Astrocyte of the spinal cord (primary cell): ENCODE data around the gene IL15.

Experiments
- DNase-seq: peaks from one replicate; pipeline ENCODE4 v3.0.0; 2011; ENCODE audit warnings: low read depth, low spot score
- H3K4me3 ChIP-seq: 2 replicates; pipeline ENCODE4 v1.5.1; 2011; ENCODE audit warnings: low read depth, mild to moderate bottlenecking, low read length, moderate library complexity
- CTCF ChIP-seq: IDR thresholded peaks from 2 replicates; pipeline ENCODE4 v1.5.1; 2012; ENCODE audit warnings: low read depth, mild to moderate bottlenecking, low read length, inconsistent platforms
- in situ Hi-C: cut with HindIII; loops from 2 replicates; pipeline ENCODE4 v1.10.0; 2017; ENCODE audit warnings: low sequenced_read_pairs

Gene IL15

GRCh38 chr4:141643557-141643956 lies 7.2 kb downstream of the IL15 start:
- in situ Hi-C loops: no loop called here
- peak; percentile 70 for DNase-seq
- no peak for TF ChIP-seq CTCF
- H3K4me3 ChIP-seq: no peak overlapping the region

GRCh38 chr4:141645611-141646340 lies 9.4 kb downstream of the IL15 start:
- in situ Hi-C loops: no loop called here
- H3K4me3 ChIP-seq: no peak overlapping the region
- TF ChIP-seq CTCF: no peak
- peak; percentile 84 for DNase-seq

- H3K4me3 ChIP-seq: no peak overlapping the region
- TF ChIP-seq CTCF: no peak
- in situ Hi-C loops: no loop called here
- DNase-seq: no peak
Observed at GRCh38 chr4:141646969-141647368, 10.6 kb downstream of the IL15 start.

GRCh38 chr4:141647966-141648365 lies 11.6 kb downstream of the IL15 start:
- in situ Hi-C loops: no loop called here
- no peak overlapping the region for H3K4me3 ChIP-seq
- no peak for DNase-seq
- no peak for TF ChIP-seq CTCF

GRCh38 chr4:141652161-141652778 lies 15.9 kb downstream of the IL15 start:
- no peak for TF ChIP-seq CTCF
- DNase-seq: peak; percentile 80
- in situ Hi-C loops: no loop called here
- H3K4me3 ChIP-seq: no peak overlapping the region

GRCh38 chr4:141654098-141654497 lies 17.7 kb downstream of the IL15 start:
- in situ Hi-C loops: no loop called here
- no peak overlapping the region for H3K4me3 ChIP-seq
- peak; percentile 25 for DNase-seq
- peak; percentile 54 for TF ChIP-seq CTCF
